Measurements from ENCODE around the gene TNS4.

Gene TNS4

GRCh38 chr17:40516581-40517285 is 15.3 kb upstream of the TNS4 start:
- no peak for DNase-seq

- DNase-seq: no peak
Measured at GRCh38 chr17:40515491-40516041, 14.1 kb upstream of the TNS4 start.

- no peak for DNase-seq
Measured at GRCh38 chr17:40515011-40515410, 13.6 kb upstream of the TNS4 start.

- no peak for DNase-seq
Measured at GRCh38 chr17:40514013-40514875, 12.8 kb upstream of the TNS4 start.

GRCh38 chr17:40511667-40512220 is 10.3 kb upstream of the TNS4 start:
- no peak for DNase-seq

- DNase-seq: no peak
Measured at GRCh38 chr17:40511136-40511535, 9.7 kb upstream of the TNS4 start.

GRCh38 chr17:40510328-40510648 is 8.9 kb upstream of the TNS4 start:
- no peak for DNase-seq

GRCh38 chr17:40509626-40510327 is 8.4 kb upstream of the TNS4 start:
- DNase-seq: no peak

- DNase-seq: no peak
Measured at GRCh38 chr17:40506786-40507185, 5.4 kb upstream of the TNS4 start.

GRCh38 chr17:40503154-40503553 is 1.7 kb upstream of the TNS4 start:
- no peak for DNase-seq

- DNase-seq: no peak
Measured at GRCh38 chr17:40502716-40503115, 1.3 kb upstream of the TNS4 start.

- DNase-seq: no peak
Measured at GRCh38 chr17:40500709-40501108, 714 bp downstream of the TNS4 start.

- DNase-seq: no peak
Measured at GRCh38 chr17:40500190-40500589, 1.2 kb downstream of the TNS4 start.

- no peak for DNase-seq
Measured at GRCh38 chr17:40499551-40500189, 1.8 kb downstream of the TNS4 start.

GRCh38 chr17:40498281-40499084 is 2.9 kb downstream of the TNS4 start:
- no peak for DNase-seq

- no peak for DNase-seq
Measured at GRCh38 chr17:40497695-40498094, 3.7 kb downstream of the TNS4 start.

GRCh38 chr17:40496634-40497420 is 4.6 kb downstream of the TNS4 start:
- DNase-seq: no peak

GRCh38 chr17:40496170-40496569 is 5.3 kb downstream of the TNS4 start:
- DNase-seq: no peak

- DNase-seq: no peak
Measured at GRCh38 chr17:40495140-40495539, 6.3 kb downstream of the TNS4 start.

GRCh38 chr17:40493697-40494096 is 7.7 kb downstream of the TNS4 start:
- DNase-seq: no peak

- DNase-seq: no peak
Measured at GRCh38 chr17:40491486-40491885, 9.9 kb downstream of the TNS4 start.
